ENCODE results near the gene ZBTB20. TPM values are rescaled to one million over a fixed set of nuclear protein-coding genes. Genes with fewer than 3 reads are reported as not detected.
A peak's percentile ranks its signal among the peaks of the same experiment; 100 is the strongest.

Gene ZBTB20
- total RNA-seq, 1 experiment from 2014 or later = 12.8 TPM

DNA sequence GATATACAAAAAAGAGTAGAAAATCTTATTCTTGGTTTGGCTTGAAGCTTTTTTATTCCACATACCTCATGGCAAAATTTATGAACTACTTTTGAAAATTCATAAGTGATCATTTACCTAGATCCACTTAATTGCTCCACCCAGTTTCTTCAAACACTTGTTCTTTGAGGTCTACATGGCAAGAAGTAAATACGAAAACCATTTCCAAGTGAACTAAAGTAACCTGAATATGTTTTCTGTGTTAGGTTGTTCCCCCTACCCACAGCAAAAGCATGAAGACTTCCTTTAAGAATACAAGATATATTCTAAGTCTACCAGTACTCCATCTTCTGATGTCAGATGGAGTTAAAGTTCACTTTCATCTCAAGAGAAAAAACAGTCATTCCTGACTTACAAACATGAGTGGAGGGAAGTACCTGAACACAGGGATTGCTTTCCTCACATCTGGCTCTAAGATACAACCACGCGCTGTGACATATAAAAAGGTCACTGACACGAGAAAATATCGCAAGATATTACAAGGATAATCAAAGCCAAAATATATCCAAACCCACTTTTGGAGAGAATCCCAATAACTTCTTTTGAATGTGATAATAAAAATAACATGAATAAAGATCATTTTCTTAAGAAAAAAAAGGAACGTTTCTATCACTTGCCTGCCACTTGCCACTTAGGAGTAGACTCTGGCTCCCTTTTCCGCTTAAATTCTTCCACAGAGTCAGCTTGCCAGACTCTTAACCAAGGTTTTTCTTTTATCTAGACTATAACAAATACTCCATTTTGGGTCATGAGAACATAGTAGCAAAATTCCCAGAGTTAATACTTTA lies 428.8 kb downstream of the ZBTB20 start:
- Histone ChIP-seq H3K9me3 (no peaks in the 10 kb centered on the region), H3K4me1 (peaks cover 55% of the 10 kb centered on the region), H3K36me3 (ENCODE audit: control insufficient read depth, insufficient read depth, low read length) (no peaks in the 10 kb centered on the region), H3K4me3 (ENCODE audit: low read depth, low read length) (no peak overlapping the region), H3K27me3 (replicated peaks; ENCODE audit: control insufficient read depth, insufficient read depth, low read length) (no peaks in the 10 kb centered on the region)
- no peak for DNase-seq
- intact Hi-C loops (cut with micrococcal nuclease; ENCODE audit: unreplicated experiment) = no loop called here
- BruUV-seq (replicated peaks) = no TSS peak
- Mint-ChIP-seq H3K4me3 (ENCODE audit: unreplicated experiment) (peak overlapping the region; percentile 36), H3K27me3 (ENCODE audit: insufficient read depth, unreplicated experiment) (no peaks in the 10 kb centered on the region), H3K4me1 (ENCODE audit: low read depth, unreplicated experiment) (peaks cover 39% of the 10 kb centered on the region), H3K9me3 (ENCODE audit: unreplicated experiment) (no peaks in the 10 kb centered on the region), H3K36me3 (ENCODE audit: insufficient read depth, unreplicated experiment) (peaks cover 23% of the 10 kb centered on the region), H3K27ac (ENCODE audit: unreplicated experiment) (peak overlapping the region; percentile 85)
- TF ChIP-seq, protein P1, sequence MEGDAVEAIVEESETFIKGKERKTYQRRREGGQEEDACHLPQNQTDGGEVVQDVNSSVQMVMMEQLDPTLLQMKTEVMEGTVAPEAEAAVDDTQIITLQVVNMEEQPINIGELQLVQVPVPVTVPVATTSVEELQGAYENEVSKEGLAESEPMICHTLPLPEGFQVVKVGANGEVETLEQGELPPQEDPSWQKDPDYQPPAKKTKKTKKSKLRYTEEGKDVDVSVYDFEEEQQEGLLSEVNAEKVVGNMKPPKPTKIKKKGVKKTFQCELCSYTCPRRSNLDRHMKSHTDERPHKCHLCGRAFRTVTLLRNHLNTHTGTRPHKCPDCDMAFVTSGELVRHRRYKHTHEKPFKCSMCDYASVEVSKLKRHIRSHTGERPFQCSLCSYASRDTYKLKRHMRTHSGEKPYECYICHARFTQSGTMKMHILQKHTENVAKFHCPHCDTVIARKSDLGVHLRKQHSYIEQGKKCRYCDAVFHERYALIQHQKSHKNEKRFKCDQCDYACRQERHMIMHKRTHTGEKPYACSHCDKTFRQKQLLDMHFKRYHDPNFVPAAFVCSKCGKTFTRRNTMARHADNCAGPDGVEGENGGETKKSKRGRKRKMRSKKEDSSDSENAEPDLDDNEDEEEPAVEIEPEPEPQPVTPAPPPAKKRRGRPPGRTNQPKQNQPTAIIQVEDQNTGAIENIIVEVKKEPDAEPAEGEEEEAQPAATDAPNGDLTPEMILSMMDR (IDR thresholded peaks at IDR 0.05; ENCODE audit: insufficient read depth in 1 of 2, low read depth in 1 of 2, low read length in 1 of 2, severe bottlenecking in 1 of 2, unreplicated experiment in 1 of 2) = no peak
- CTCF ChIA-PET = no interaction called here
- POLR2A ChIA-PET = no interaction called here

DNA sequence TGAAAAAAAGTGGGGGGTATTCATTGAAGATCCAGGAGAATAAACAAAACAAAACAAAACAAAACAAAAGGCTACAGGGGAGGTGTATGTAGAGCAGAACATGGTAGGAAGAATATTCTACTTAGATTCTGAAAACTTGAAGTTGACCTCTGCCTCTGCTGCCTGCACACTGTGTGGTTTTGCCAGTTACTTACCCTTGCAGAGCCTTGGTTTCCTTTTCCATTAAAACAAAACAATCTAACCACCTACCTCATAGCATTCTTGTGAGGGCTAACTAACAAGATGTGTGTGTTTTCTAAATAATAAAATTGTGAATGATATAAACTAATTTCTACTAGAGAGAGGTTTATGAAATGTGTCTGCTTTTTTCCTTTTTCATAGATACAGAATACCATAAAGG lies 430.2 kb downstream of the ZBTB20 start:
- no peak overlapping the region for H3K27ac Mint-ChIP-seq (ENCODE audit: unreplicated experiment)
- no peak for DNase-seq
- no peaks in the 10 kb centered on the region for H3K36me3 ChIP-seq (ENCODE audit: control insufficient read depth, insufficient read depth, low read length)
- intact Hi-C loops (cut with micrococcal nuclease; ENCODE audit: unreplicated experiment) = no loop called here
- peaks cover 51% of the 10 kb centered on the region for H3K4me1 ChIP-seq
- H3K36me3 Mint-ChIP-seq (ENCODE audit: insufficient read depth, unreplicated experiment) = peaks cover 23% of the 10 kb centered on the region
- no peak overlapping the region for H3K4me3 Mint-ChIP-seq (ENCODE audit: unreplicated experiment)
- ChIA-PET CTCF (no interaction called here), POLR2A (no interaction called here)
- no TSS peak for BruUV-seq (replicated peaks)
- no peaks in the 10 kb centered on the region for H3K27me3 ChIP-seq (replicated peaks; ENCODE audit: control insufficient read depth, insufficient read depth, low read length)
- no peaks in the 10 kb centered on the region for H3K9me3 ChIP-seq
- H3K27me3 Mint-ChIP-seq (ENCODE audit: insufficient read depth, unreplicated experiment) = no peaks in the 10 kb centered on the region
- TF ChIP-seq, protein P1 (IDR thresholded peaks at IDR 0.05; ENCODE audit: insufficient read depth in 1 of 2, low read depth in 1 of 2, low read length in 1 of 2, severe bottlenecking in 1 of 2, unreplicated experiment in 1 of 2) = no peak
- peaks cover 39% of the 10 kb centered on the region for H3K4me1 Mint-ChIP-seq (ENCODE audit: low read depth, unreplicated experiment)
- no peak overlapping the region for H3K4me3 ChIP-seq (ENCODE audit: low read depth, low read length)
- H3K9me3 Mint-ChIP-seq (ENCODE audit: unreplicated experiment) = no peaks in the 10 kb centered on the region

DNA sequence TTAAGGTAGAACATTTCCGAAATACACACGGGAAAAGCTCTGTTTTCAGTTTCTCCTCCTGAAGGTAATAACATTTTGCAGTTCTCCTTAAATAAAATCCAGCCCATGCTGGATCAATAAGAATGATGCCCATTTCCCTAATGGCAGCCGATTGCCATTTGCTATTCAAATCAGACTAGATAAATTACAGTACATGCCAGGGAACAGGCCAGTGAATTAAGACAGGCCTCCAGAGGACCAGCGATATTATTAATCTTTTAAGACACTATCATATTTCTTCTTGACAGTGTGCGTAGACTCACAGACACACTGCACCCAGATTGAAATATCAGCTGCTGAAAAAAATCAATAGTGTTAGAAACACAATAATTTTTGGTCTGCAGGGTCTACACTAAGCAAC lies 431.0 kb downstream of the ZBTB20 start:
- H3K4me3 ChIP-seq (ENCODE audit: low read depth, low read length) = no peak overlapping the region
- no peaks in the 10 kb centered on the region for H3K9me3 ChIP-seq
- intact Hi-C loops (cut with micrococcal nuclease; ENCODE audit: unreplicated experiment) = no loop called here
- Mint-ChIP-seq H3K4me3 (ENCODE audit: unreplicated experiment) (no peak overlapping the region), H3K36me3 (ENCODE audit: insufficient read depth, unreplicated experiment) (peaks cover 23% of the 10 kb centered on the region), H3K27me3 (ENCODE audit: insufficient read depth, unreplicated experiment) (no peaks in the 10 kb centered on the region), H3K27ac (ENCODE audit: unreplicated experiment) (no peak overlapping the region), H3K9me3 (ENCODE audit: unreplicated experiment) (no peaks in the 10 kb centered on the region), H3K4me1 (ENCODE audit: low read depth, unreplicated experiment) (peaks cover 36% of the 10 kb centered on the region)
- no peaks in the 10 kb centered on the region for H3K27me3 ChIP-seq (replicated peaks; ENCODE audit: control insufficient read depth, insufficient read depth, low read length)
- CTCF ChIA-PET = no interaction called here
- peaks cover 43% of the 10 kb centered on the region for H3K4me1 ChIP-seq
- no TSS peak for BruUV-seq (replicated peaks)
- TF ChIP-seq, protein P1 (IDR thresholded peaks at IDR 0.05; ENCODE audit: insufficient read depth in 1 of 2, low read depth in 1 of 2, low read length in 1 of 2, severe bottlenecking in 1 of 2, unreplicated experiment in 1 of 2) = no peak
- no peaks in the 10 kb centered on the region for H3K36me3 ChIP-seq (ENCODE audit: control insufficient read depth, insufficient read depth, low read length)
- POLR2A ChIA-PET = no interaction called here
- no peak for DNase-seq

Data from Caco-2 (cell line).